HEK293 (cell line): Measurements from ENCODE around the gene NTRK3.

ENCODE experiments used
- CTCF ChIA-PET: fragments of 350-600 bp; formaldehyde crosslinking; extraction: SDS; loops from one replicate; lab custom pipeline; 2021; ENCODE audit warnings: antibody characterized with exemption; lab: Yijun Ruan, JAX
- POLR2A ChIA-PET: fragments of 300-600 bp; formaldehyde crosslinking; extraction: SDS; loops from one replicate; lab custom pipeline; 2020; ENCODE audit warnings: antibody characterized with exemption, inconsistent platforms; lab: Yijun Ruan, JAX
- H3K27ac ChIP-seq: fragments of 200-500 bp; sonication (Bioruptor generic); 2 replicates; pipeline ENCODE4 v1.5.1; 2014; ENCODE audit warnings: low read depth, low read length, control low read depth, inconsistent platforms; ENCODE audit errors: extremely low read depth
- H3K36me3 ChIP-seq, 2 experiments: fragments of 200-500 bp in 1 of 2; sonication (Bioruptor generic) in 1 of 2; 1 replicate in 1 of 2; 2 replicates in 1 of 2; pipeline ENCODE4 v1.5.1; 2014 to 2017; ENCODE audit warnings: inconsistent platforms in 2 of 2, low read length in 2 of 2; ENCODE audit not compliant: control insufficient read depth in 2 of 2, insufficient read depth in 1 of 2
- H3K4me1 ChIP-seq: fragments of 200-500 bp; sonication (Bioruptor generic); 2 replicates; pipeline ENCODE4 v1.5.1; 2014; ENCODE audit warnings: mild to moderate bottlenecking, low read length, inconsistent platforms; ENCODE audit not compliant: control insufficient read depth, insufficient read depth
- H3K4me3 ChIP-seq: 2 replicates; pipeline ENCODE4 v1.5.1; 2011; ENCODE audit warnings: low read depth, mild to moderate bottlenecking, control low read depth, low read length, moderate library complexity
- H3K9me3 ChIP-seq: fragments of 200-500 bp; sonication (Bioruptor generic); 2 replicates; pipeline ENCODE4 v1.5.1; 2014; ENCODE audit warnings: low read depth, low read length, inconsistent platforms; ENCODE audit not compliant: control insufficient read depth, insufficient read depth
- BCL11A ChIP-seq: fragments of 450-650 bp; formaldehyde crosslinking; IDR thresholded peaks from 2 replicates; pipeline ENCODE4 v1.5.1; 2016; ENCODE audit warnings: low read depth, missing biosample characterization, missing genetic modification characterization
- GLI4 ChIP-seq: fragments of 450-650 bp; formaldehyde crosslinking; IDR thresholded peaks from 2 replicates; pipeline ENCODE4 v1.5.1; 2016; ENCODE audit warnings: missing biosample characterization, missing genetic modification characterization
- GLIS2 ChIP-seq: fragments of 450-650 bp; formaldehyde crosslinking; IDR thresholded peaks from 2 replicates; pipeline ENCODE4 v1.5.1; 2016; ENCODE audit warnings: missing biosample characterization, missing genetic modification characterization
- KLF10 ChIP-seq: fragments of 450-650 bp; IDR thresholded peaks from 2 replicates; pipeline ENCODE4 v1.5.1; 2018; ENCODE audit warnings: missing biosample characterization, mild to moderate bottlenecking, missing genetic modification characterization
- KLF7 ChIP-seq: fragments of 450-650 bp; formaldehyde crosslinking; IDR thresholded peaks from 2 replicates; pipeline ENCODE4 v1.5.1; 2016; ENCODE audit warnings: missing biosample characterization, missing genetic modification characterization, borderline replicate concordance
- PRDM1 ChIP-seq: fragments of 450-650 bp; formaldehyde crosslinking; IDR thresholded peaks from 2 replicates; pipeline ENCODE4; 2016; ENCODE audit warnings: missing biosample characterization, missing genetic modification characterization
- SCRT1 ChIP-seq: fragments of 450-650 bp; formaldehyde crosslinking; IDR thresholded peaks from 2 replicates; pipeline ENCODE4 v1.5.1; 2016; ENCODE audit warnings: missing biosample characterization, missing genetic modification characterization, borderline replicate concordance
- SCRT2 ChIP-seq: fragments of 450-650 bp; formaldehyde crosslinking; IDR thresholded peaks from 2 replicates; pipeline ENCODE4 v1.5.1; 2016; ENCODE audit warnings: missing biosample characterization, missing genetic modification characterization
- ZBTB8A ChIP-seq: fragments of 450-650 bp; formaldehyde crosslinking; IDR thresholded peaks from 2 replicates; pipeline ENCODE4 v1.5.1; 2016; ENCODE audit warnings: missing biosample characterization, missing genetic modification characterization
- ZEB2 ChIP-seq: fragments of 450-650 bp; formaldehyde crosslinking; IDR thresholded peaks from 2 replicates; pipeline ENCODE4 v1.5.1; 2016; ENCODE audit warnings: missing biosample characterization, missing genetic modification characterization
- ZNF121 ChIP-seq: fragments of 450-650 bp; formaldehyde crosslinking; IDR thresholded peaks from 2 replicates; pipeline ENCODE4 v1.5.1; 2016; ENCODE audit warnings: missing biosample characterization, missing genetic modification characterization
- ZNF157 ChIP-seq: fragments of 450-650 bp; formaldehyde crosslinking; IDR thresholded peaks from 2 replicates; pipeline ENCODE4 v1.5.1; 2016; ENCODE audit warnings: missing biosample characterization, missing genetic modification characterization
- ZNF175 ChIP-seq: fragments of 450-650 bp; formaldehyde crosslinking; IDR thresholded peaks from 2 replicates; pipeline ENCODE4 v1.5.1; 2016; ENCODE audit warnings: missing biosample characterization, missing genetic modification characterization
- ZNF24 ChIP-seq: fragments of 450-650 bp; formaldehyde crosslinking; IDR thresholded peaks from 2 replicates; pipeline ENCODE4 v1.5.1; 2016; ENCODE audit warnings: missing biosample characterization, missing genetic modification characterization
- ZNF26 ChIP-seq: fragments of 450-650 bp; formaldehyde crosslinking; IDR thresholded peaks from 2 replicates; pipeline ENCODE4 v1.5.1; 2016; ENCODE audit warnings: missing biosample characterization, missing genetic modification characterization
- ZNF292 ChIP-seq: fragments of 450-650 bp; formaldehyde crosslinking; IDR thresholded peaks from 2 replicates; pipeline ENCODE4 v1.5.1; 2016; ENCODE audit warnings: low read depth, missing biosample characterization, missing genetic modification characterization, borderline replicate concordance
- ZNF350 ChIP-seq: fragments of 450-650 bp; formaldehyde crosslinking; IDR thresholded peaks from 2 replicates; pipeline ENCODE4 v1.5.0; 2017; ENCODE audit warnings: missing biosample characterization, mild to moderate bottlenecking, missing genetic modification characterization
- ZNF433 ChIP-seq: fragments of 450-650 bp; formaldehyde crosslinking; IDR thresholded peaks from 2 replicates; pipeline ENCODE4 v1.5.1; 2016; ENCODE audit warnings: missing biosample characterization, missing genetic modification characterization, low read depth
- ZNF548 ChIP-seq: fragments of 450-650 bp; formaldehyde crosslinking; IDR thresholded peaks from 2 replicates; pipeline ENCODE4 v1.5.1; 2016; ENCODE audit warnings: missing biosample characterization, missing genetic modification characterization
- ZNF626 ChIP-seq: fragments of 450-650 bp; sonication (Bioruptor Pico); formaldehyde crosslinking; IDR thresholded peaks from 2 replicates; pipeline ENCODE4 v1.5.1; 2018; ENCODE audit warnings: missing biosample characterization, missing genetic modification characterization, inconsistent platforms
- ZNF658 ChIP-seq: fragments of 450-650 bp; formaldehyde crosslinking; IDR thresholded peaks from 2 replicates; pipeline ENCODE4; 2016; ENCODE audit warnings: missing biosample characterization, missing genetic modification characterization
- ZNF677 ChIP-seq: fragments of 450-650 bp; IDR thresholded peaks from 2 replicates; pipeline ENCODE4 v1.5.0; 2018; ENCODE audit warnings: missing biosample characterization, mild to moderate bottlenecking, missing genetic modification characterization, moderate library complexity
- ZNF704 ChIP-seq: fragments of 450-650 bp; formaldehyde crosslinking; IDR thresholded peaks from 2 replicates; pipeline ENCODE4 v1.5.1; 2016; ENCODE audit warnings: missing biosample characterization, missing genetic modification characterization
- ZNF768 ChIP-seq: fragments of 450-650 bp; formaldehyde crosslinking; IDR thresholded peaks from 2 replicates; pipeline ENCODE4 v1.5.1; 2018; ENCODE audit warnings: missing biosample characterization, mild to moderate bottlenecking, missing genetic modification characterization
- ZNF837 ChIP-seq: fragments of 450-650 bp; formaldehyde crosslinking; IDR thresholded peaks from 2 replicates; pipeline ENCODE4 v1.5.1; 2016; ENCODE audit warnings: missing biosample characterization, missing genetic modification characterization
- ZSCAN16 ChIP-seq: fragments of 450-650 bp; formaldehyde crosslinking; IDR thresholded peaks from 2 replicates; pipeline ENCODE4 v1.5.1; 2016; ENCODE audit warnings: missing biosample characterization, missing genetic modification characterization
- ZXDB ChIP-seq: fragments of 450-650 bp; formaldehyde crosslinking; IDR thresholded peaks from 2 replicates; pipeline ENCODE4 v1.5.1; 2016; ENCODE audit warnings: missing biosample characterization, missing genetic modification characterization

NTRK3 gene

GRCh38 chr15:88194162-88194561, 62.4 kb downstream of the NTRK3 start:
- no peak overlapping the region for H3K27ac ChIP-seq
- POLR2A ChIA-PET = no interaction called here
- no peaks in the 10 kb centered on the region for H3K9me3 ChIP-seq
- no peak for TF ChIP-seq ZNF433 (tag by site-specific recombination)
- TF ChIP-seq KLF10 (tag by site-specific recombination) = no peak
- TF ChIP-seq ZNF658 (tag by site-specific recombination) = no peak
- no peak for TF ChIP-seq ZNF26
- TF ChIP-seq ZXDB (tag by site-specific recombination) = no peak
- TF ChIP-seq ZSCAN16 (tag by site-specific recombination) = no peak
- no peak for TF ChIP-seq ZNF121 (tag by site-specific recombination)
- TF ChIP-seq KLF7 (tag by site-specific recombination) = no peak
- TF ChIP-seq ZNF24 (tag by site-specific recombination) = no peak
- no peak for TF ChIP-seq ZNF704 (tag by site-specific recombination)
- H3K4me1 ChIP-seq = no peaks in the 10 kb centered on the region
- CTCF ChIA-PET = interaction anchor here (0.6 to 0.7 kb wide), 2 partner anchors 50 to 1787 kb away, joined by 3 read pairs; no protein-coding TSS in a partner anchor
- H3K36me3 ChIP-seq = no peaks in the 10 kb centered on the region
- H3K4me3 ChIP-seq = no peak overlapping the region

GRCh38 chr15:88193415-88193814, 63.1 kb downstream of the NTRK3 start:
- H3K4me3 ChIP-seq = no peak overlapping the region
- no peaks in the 10 kb centered on the region for H3K4me1 ChIP-seq
- ChIA-PET CTCF (interaction anchor here (0.6 to 0.7 kb wide), 3 partner anchors 51 to 1786 kb away, joined by 3 read pairs; no protein-coding TSS in a partner anchor), POLR2A (no interaction called here)
- TF ChIP-seq GLI4 (tag by site-specific recombination) (no peak), ZNF157 (tag by site-specific recombination) (no peak), ZNF677 (tag by site-specific recombination) (no peak), GLIS2 (tag by site-specific recombination) (no peak), ZBTB8A (tag by site-specific recombination) (no peak), ZNF292 (tag by site-specific recombination) (no peak), ZNF548 (tag by site-specific recombination) (no peak), ZNF768 (no peak), SCRT1 (tag by site-specific recombination) (no peak), ZNF24 (tag by site-specific recombination) (no peak), BCL11A (tag by site-specific recombination) (no peak), ZNF837 (tag by site-specific recombination) (no peak), PRDM1 (tag by site-specific recombination) (no peak)
- H3K9me3 ChIP-seq = no peaks in the 10 kb centered on the region
- H3K36me3 ChIP-seq = no peaks in the 10 kb centered on the region
- no peak overlapping the region for H3K27ac ChIP-seq

- ChIA-PET POLR2A (no interaction called here), CTCF (interaction anchor here (0.6 to 1.6 kb wide), 2 partner anchors 30 to 54 kb away, joined by 4 to 6 read pairs; no protein-coding TSS in a partner anchor)
- H3K9me3 ChIP-seq = no peaks in the 10 kb centered on the region
Measured at GRCh38 chr15:88191812-88192165, 64.8 kb downstream of the NTRK3 start.

More at GRCh38 chr15:88191812-88192165, 64.8 kb downstream of the NTRK3 start:
- Histone ChIP-seq H3K27ac (no peak overlapping the region), H3K4me3 (no peak overlapping the region), H3K36me3 (no peaks in the 10 kb centered on the region), H3K4me1 (no peaks in the 10 kb centered on the region)
- TF ChIP-seq ZEB2 (tag by site-specific recombination) = no peak
- no peak for TF ChIP-seq ZNF548 (tag by site-specific recombination)
- no peak for TF ChIP-seq ZNF175 (tag by site-specific recombination)
- no peak for TF ChIP-seq ZNF626 (tag by site-specific recombination)
- no peak for TF ChIP-seq ZNF350
- no peak for TF ChIP-seq SCRT2 (tag by site-specific recombination)
